HFF-Myc (cell line): ENCODE measurements around the gene CENPP.

ENCODE experiments used
- DNase-seq: peaks from one replicate; pipeline ENCODE4 v3.0.0-alpha.2; 2011; ENCODE audit warnings: low read depth; ENCODE audit errors: extremely low read depth
- H3K4me3 ChIP-seq: replicated peaks from 2 replicates; pipeline ENCODE4 v1.5.1; 2011; ENCODE audit warnings: low read depth, mild to moderate bottlenecking, control low read depth, low read length
- CTCF ChIP-seq: IDR thresholded peaks from 2 replicates; pipeline ENCODE4 v1.5.1; 2012; ENCODE audit warnings: mild to moderate bottlenecking, low read depth, low read length, control low read depth; ENCODE audit errors: missing control alignments

Gene CENPP

GRCh38 chr9:92658611-92659010 is 332.9 kb downstream of the CENPP start:
- DNase-seq = no peak
- TF ChIP-seq CTCF = no peak
- H3K4me3 ChIP-seq = no peak overlapping the region

- no peak for TF ChIP-seq CTCF
- no peak for DNase-seq
- H3K4me3 ChIP-seq = no peak overlapping the region
These were observed 333.8 kb downstream of the CENPP start for GRCh38 chr9:92659601-92660000.

- DNase-seq = no peak
- TF ChIP-seq CTCF = no peak
- no peak overlapping the region for H3K4me3 ChIP-seq
These were observed 334.5 kb downstream of the CENPP start for GRCh38 chr9:92660266-92660665.

GRCh38 chr9:92661127-92661526 is 335.4 kb downstream of the CENPP start:
- DNase-seq = no peak
- H3K4me3 ChIP-seq = no peak overlapping the region
- TF ChIP-seq CTCF = no peak

GRCh38 chr9:92661743-92662142 is 336.0 kb downstream of the CENPP start:
- no peak overlapping the region for H3K4me3 ChIP-seq
- TF ChIP-seq CTCF = no peak
- DNase-seq = no peak

GRCh38 chr9:92663126-92663525 is 337.4 kb downstream of the CENPP start:
- DNase-seq = no peak
- no peak overlapping the region for H3K4me3 ChIP-seq
- no peak for TF ChIP-seq CTCF

GRCh38 chr9:92663951-92664350 is 338.2 kb downstream of the CENPP start:
- TF ChIP-seq CTCF = no peak
- no peak overlapping the region for H3K4me3 ChIP-seq
- no peak for DNase-seq
